ENCODE measurements around the gene CCER1. TPM values are rescaled to one million over a fixed set of nuclear protein-coding genes. Genes with fewer than 3 reads are reported as not detected.

CCER1 gene
- total RNA-seq, 4 donors from 2014 or later: not detected

DNA sequence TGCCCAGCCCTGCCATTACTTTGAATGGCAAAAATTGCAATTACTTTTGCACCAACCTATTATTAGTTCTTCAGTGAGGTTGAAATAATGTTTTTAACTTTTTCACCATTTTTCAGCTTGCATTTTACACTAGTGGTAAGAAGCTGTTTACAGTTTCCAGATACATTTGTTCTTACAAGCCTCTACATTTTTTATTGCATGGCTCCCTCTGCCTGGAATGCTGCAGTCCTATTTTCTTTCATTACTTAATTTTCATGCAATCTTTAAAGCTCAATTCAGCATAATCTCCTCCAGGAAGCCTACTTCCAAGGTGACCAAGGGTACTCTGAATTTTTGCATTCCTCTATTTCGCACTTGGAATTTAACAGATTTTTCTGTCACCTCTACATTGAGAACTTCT, 33.4 kb downstream of the CCER1 start:
- no peaks in the 10 kb centered on the region for H3K36me3 ChIP-seq
- intact Hi-C loops (cut with DNase I; ENCODE audit: low total_unique reads) (no loop called here), in situ Hi-C loops (cut with MboI; ENCODE audit: low sequenced_read_pairs in 4 of 4) (no loop called here)
- no peak overlapping the region for H3K27ac ChIP-seq
- no peaks in the 10 kb centered on the region for H3K27me3 ChIP-seq
- no peaks in the 10 kb centered on the region for H3K4me1 ChIP-seq
- H3K4me3 ChIP-seq: no peak overlapping the region
- no peak for TF ChIP-seq POLR2A (IDR thresholded peaks at IDR 0.05)
- TF ChIP-seq, protein P1, sequence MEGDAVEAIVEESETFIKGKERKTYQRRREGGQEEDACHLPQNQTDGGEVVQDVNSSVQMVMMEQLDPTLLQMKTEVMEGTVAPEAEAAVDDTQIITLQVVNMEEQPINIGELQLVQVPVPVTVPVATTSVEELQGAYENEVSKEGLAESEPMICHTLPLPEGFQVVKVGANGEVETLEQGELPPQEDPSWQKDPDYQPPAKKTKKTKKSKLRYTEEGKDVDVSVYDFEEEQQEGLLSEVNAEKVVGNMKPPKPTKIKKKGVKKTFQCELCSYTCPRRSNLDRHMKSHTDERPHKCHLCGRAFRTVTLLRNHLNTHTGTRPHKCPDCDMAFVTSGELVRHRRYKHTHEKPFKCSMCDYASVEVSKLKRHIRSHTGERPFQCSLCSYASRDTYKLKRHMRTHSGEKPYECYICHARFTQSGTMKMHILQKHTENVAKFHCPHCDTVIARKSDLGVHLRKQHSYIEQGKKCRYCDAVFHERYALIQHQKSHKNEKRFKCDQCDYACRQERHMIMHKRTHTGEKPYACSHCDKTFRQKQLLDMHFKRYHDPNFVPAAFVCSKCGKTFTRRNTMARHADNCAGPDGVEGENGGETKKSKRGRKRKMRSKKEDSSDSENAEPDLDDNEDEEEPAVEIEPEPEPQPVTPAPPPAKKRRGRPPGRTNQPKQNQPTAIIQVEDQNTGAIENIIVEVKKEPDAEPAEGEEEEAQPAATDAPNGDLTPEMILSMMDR (IDR thresholded peaks at IDR 0.05 in 4 of 5, conservative IDR thresholded peaks at IDR 0.05 in 1 of 5): no peak
- DNase-seq (no peak), ATAC-seq (no peak)
- H3K9me3 ChIP-seq: no peaks in the 10 kb centered on the region

- no peak overlapping the region for H3K4me3 ChIP-seq
- no peaks in the 10 kb centered on the region for H3K4me1 ChIP-seq
- H3K27ac ChIP-seq: no peak overlapping the region
- no peaks in the 10 kb centered on the region for H3K36me3 ChIP-seq
- in situ Hi-C loops (cut with MboI; ENCODE audit: low sequenced_read_pairs in 4 of 4) (no loop called here), intact Hi-C loops (cut with DNase I; ENCODE audit: low total_unique reads) (no loop called here)
- H3K9me3 ChIP-seq: no peaks in the 10 kb centered on the region
- H3K27me3 ChIP-seq: no peaks in the 10 kb centered on the region
- ATAC-seq (no peak), DNase-seq (no peak)
- TF ChIP-seq POLR2A (IDR thresholded peaks at IDR 0.05): no peak
- TF ChIP-seq, protein P1 (IDR thresholded peaks at IDR 0.05 in 4 of 5, conservative IDR thresholded peaks at IDR 0.05 in 1 of 5): no peak
These were observed 34.8 kb downstream of the CCER1 start for GRCh38 chr12:90920222-90920621.

GRCh38 chr12:90917431-90917830, 37.5 kb downstream of the CCER1 start:
- in situ Hi-C loops (cut with MboI; ENCODE audit: low sequenced_read_pairs in 4 of 4): no loop called here
- ATAC-seq: no peak

GRCh38 chr12:90916516-90916915, 38.5 kb downstream of the CCER1 start:
- ATAC-seq: no peak
- intact Hi-C loops (cut with DNase I; ENCODE audit: low total_unique reads): no loop called here

More at GRCh38 chr12:90917431-90917830, 37.5 kb downstream of the CCER1 start:
- H3K27ac ChIP-seq: no peak overlapping the region
- no peaks in the 10 kb centered on the region for H3K27me3 ChIP-seq
- DNase-seq: no peak
- H3K36me3 ChIP-seq: no peaks in the 10 kb centered on the region
- intact Hi-C loops (cut with DNase I; ENCODE audit: low total_unique reads): no loop called here
- H3K4me3 ChIP-seq: no peak overlapping the region
- H3K9me3 ChIP-seq: no peaks in the 10 kb centered on the region
- no peaks in the 10 kb centered on the region for H3K4me1 ChIP-seq
- TF ChIP-seq, protein P1 (IDR thresholded peaks at IDR 0.05 in 4 of 5, conservative IDR thresholded peaks at IDR 0.05 in 1 of 5): no peak
- TF ChIP-seq POLR2A (IDR thresholded peaks at IDR 0.05): no peak

More at GRCh38 chr12:90916516-90916915, 38.5 kb downstream of the CCER1 start:
- H3K27me3 ChIP-seq: no peaks in the 10 kb centered on the region
- H3K4me3 ChIP-seq: no peak overlapping the region
- no peaks in the 10 kb centered on the region for H3K36me3 ChIP-seq
- TF ChIP-seq, protein P1 (IDR thresholded peaks at IDR 0.05 in 4 of 5, conservative IDR thresholded peaks at IDR 0.05 in 1 of 5): no peak
- TF ChIP-seq POLR2A (IDR thresholded peaks at IDR 0.05): no peak
- H3K27ac ChIP-seq: no peak overlapping the region
- DNase-seq: no peak
- H3K9me3 ChIP-seq: no peaks in the 10 kb centered on the region
- in situ Hi-C loops (cut with MboI; ENCODE audit: low sequenced_read_pairs in 4 of 4): no loop called here
- H3K4me1 ChIP-seq: no peaks in the 10 kb centered on the region

Measured in gastrocnemius medialis (tissue), 4 donors.